SK-N-SH (cell line): ENCODE results near the gene SH3PXD2B. TPM values are rescaled to one million over a fixed set of nuclear protein-coding genes. Genes with fewer than 3 reads are reported as not detected.

Experiments used
- CTCF ChIA-PET: fragments of 300-600, 350-600 bp; formaldehyde crosslinking; extraction: SDS; loops from one replicate; lab custom pipeline; 2021; lab: Yijun Ruan, JAX
- POLR2A ChIA-PET: fragments of 350-600 bp; sonication (Branson Sonifier 250); formaldehyde crosslinking; extraction: SDS; loops from one replicate; lab custom pipeline; 2020; ENCODE audit warnings: antibody characterized with exemption, inconsistent platforms; lab: Yijun Ruan, JAX
- DNase-seq: peaks from one replicate; pipeline ENCODE4 v3.0.0; 2012
- H2AFZ ChIP-seq: fragments of 200-600 bp; sonication (generic); 2 replicates; pipeline ENCODE4 v1.8.1; 2016; ENCODE audit warnings: antibody characterized with exemption, mild to moderate bottlenecking, low read depth
- H3F3A ChIP-seq: fragments of 200-600 bp; sonication (generic); replicated peaks from 2 replicates; pipeline ENCODE3; 2016; ENCODE audit warnings: antibody characterized with exemption, mild to moderate bottlenecking; ENCODE audit not compliant: insufficient read depth
- H3K27ac ChIP-seq, 2 experiments: fragments of 200-500 bp in 1 of 2; fragments of 200-600 bp in 1 of 2; sonication (Bioruptor generic) in 1 of 2; sonication (generic), shearing (Covaris generic) in 1 of 2; 2 replicates each; pipeline versions ENCODE4 v1.5.1 to v1.6.1; 2014 to 2016; ENCODE audit warnings: low read depth in 2 of 2, inconsistent platforms in 1 of 2, low read length in 1 of 2, mild to moderate bottlenecking in 1 of 2, mixed read lengths in 1 of 2
- H3K27me3 ChIP-seq: fragments of 200-600 bp; sonication (generic), shearing (Covaris generic); 2 replicates; pipeline ENCODE4 v1.6.1; 2016; ENCODE audit warnings: mixed run types; ENCODE audit not compliant: insufficient read depth
- H3K36me3 ChIP-seq, 2 experiments: fragments of 200-500 bp in 1 of 2; fragments of 200-600 bp in 1 of 2; sonication (Bioruptor generic) in 1 of 2; sonication (generic) in 1 of 2; replicated peaks in 1 of 2; 2 replicates each; pipeline versions ENCODE3 to v1.5.1; 2014 to 2016; ENCODE audit warnings: low read length in 1 of 2, mild to moderate bottlenecking in 1 of 2; ENCODE audit not compliant: insufficient read depth in 2 of 2, control insufficient read depth in 1 of 2
- H3K4me1 ChIP-seq, 2 experiments: fragments of 200-500 bp in 1 of 2; fragments of 200-600 bp in 1 of 2; sonication (Bioruptor generic) in 1 of 2; sonication (generic), shearing (Covaris generic) in 1 of 2; 2 replicates each; pipeline versions ENCODE4 v1.5.1 to v1.6.1; 2014 to 2016; ENCODE audit warnings: low read depth in 1 of 2, low read length in 1 of 2, mixed run types in 1 of 2; ENCODE audit not compliant: insufficient read depth in 2 of 2, control insufficient read depth in 1 of 2
- H3K4me2 ChIP-seq: fragments of 200-600 bp; sonication (generic), shearing (Covaris generic); 2 replicates; pipeline ENCODE4 v1.6.1; 2017; ENCODE audit warnings: mixed run types
- H3K4me3 ChIP-seq, 2 experiments: fragments of 200-500 bp in 1 of 2; fragments of 200-600 bp in 1 of 2; sonication (Bioruptor generic) in 1 of 2; sonication (generic), shearing (Covaris generic) in 1 of 2; 2 replicates each; pipeline versions ENCODE4 v1.5.1 to v1.8.1; 2014 to 2016; ENCODE audit warnings: low read depth in 2 of 2, inconsistent platforms in 1 of 2, low read length in 1 of 2, mild to moderate bottlenecking in 1 of 2, mixed read lengths in 1 of 2, moderate library complexity in 1 of 2
- H3K79me2 ChIP-seq: fragments of 200-600 bp; sonication (generic); 2 replicates; pipeline ENCODE4 v1.8.1; 2017; ENCODE audit warnings: mild to moderate bottlenecking; ENCODE audit not compliant: insufficient read depth
- H3K9ac ChIP-seq: fragments of 200-600 bp; sonication (generic); 2 replicates; pipeline ENCODE4 v1.6.1; 2017; ENCODE audit warnings: mixed run types
- H3K9me2 ChIP-seq: fragments of 200-600 bp; sonication (generic); 2 replicates; pipeline ENCODE4 v1.6.1; 2017; ENCODE audit warnings: mixed run types
- H3K9me3 ChIP-seq: fragments of 200-600 bp; sonication (generic); 2 replicates; pipeline ENCODE4 v1.6.1; 2017; ENCODE audit warnings: mixed run types, mild to moderate bottlenecking, moderate library complexity
- H4K20me1 ChIP-seq: fragments of 200-600 bp; sonication (generic); 2 replicates; pipeline ENCODE4 v1.6.1; 2017; ENCODE audit warnings: mild to moderate bottlenecking, mixed run types; ENCODE audit not compliant: insufficient read depth
- CHD2 ChIP-seq: fragments of 150-350 bp; IDR thresholded peaks from 2 replicates; pipeline ENCODE4 v1.6.1; 2018; ENCODE audit warnings: low read length; ENCODE audit not compliant: partially characterized antibody
- FOXJ3 ChIP-seq: sonication (generic); formaldehyde crosslinking; IDR thresholded peaks from 2 replicates; pipeline ENCODE4 v1.5.1; 2020; ENCODE audit warnings: mild to moderate bottlenecking, missing genetic modification reagents
- MXI1 ChIP-seq: IDR thresholded peaks from 2 replicates; pipeline ENCODE4 v1.6.1; 2012; ENCODE audit warnings: mild to moderate bottlenecking, low read depth, low read length, improper control_type of control experiment
- SMC3 ChIP-seq: IDR thresholded peaks from 2 replicates; pipeline ENCODE4 v1.6.1; 2012; ENCODE audit warnings: low read depth, low read length, improper control_type of control experiment
- TAF1 ChIP-seq: IDR thresholded peaks from 2 replicates; pipeline ENCODE4 v1.6.1; 2012; ENCODE audit warnings: low read depth, mild to moderate bottlenecking, low read length, moderate library complexity, borderline replicate concordance
- YY1 ChIP-seq: IDR thresholded peaks from 2 replicates; pipeline ENCODE4 v1.4.0; 2012; ENCODE audit warnings: low read depth, mild to moderate bottlenecking
- WGBS: methylation state at CpG from one replicate; pipeline ENCODE4 v1.1.6; 2017; ENCODE audit warnings: low lambda C conversion rate; 5-methylcytosine and 5-hydroxymethylcytosine counted together
- polyA plus RNA-seq, 3 experiments: library from polyadenylated mRNA; depleted of rRNA; stranded (reverse); fragments of >200 nt; gene quantifications; 2 replicates each; pipeline ENCODE4 v1.2.3, GENCODE V29; 2012
- TF ChIP-seq, protein P1 (sequence below): IDR thresholded peaks from 2 replicates; pipeline ENCODE4 v1.4.0; 2012; ENCODE audit warnings: low read depth
- TF ChIP-seq, protein P2 (sequence below): IDR thresholded peaks from 2 replicates; pipeline ENCODE4 v1.6.1; 2012; ENCODE audit warnings: mild to moderate bottlenecking, low read depth, low read length, moderate library complexity
- TF ChIP-seq, protein P3 (sequence below): IDR thresholded peaks from 2 replicates; pipeline ENCODE4 v1.4.0; 2012; ENCODE audit warnings: low read depth, borderline replicate concordance

SH3PXD2B gene
- polyA plus RNA-seq, 1 of the 3 experiments (the other 2 are of a cell fraction): 15.0 TPM

DNA sequence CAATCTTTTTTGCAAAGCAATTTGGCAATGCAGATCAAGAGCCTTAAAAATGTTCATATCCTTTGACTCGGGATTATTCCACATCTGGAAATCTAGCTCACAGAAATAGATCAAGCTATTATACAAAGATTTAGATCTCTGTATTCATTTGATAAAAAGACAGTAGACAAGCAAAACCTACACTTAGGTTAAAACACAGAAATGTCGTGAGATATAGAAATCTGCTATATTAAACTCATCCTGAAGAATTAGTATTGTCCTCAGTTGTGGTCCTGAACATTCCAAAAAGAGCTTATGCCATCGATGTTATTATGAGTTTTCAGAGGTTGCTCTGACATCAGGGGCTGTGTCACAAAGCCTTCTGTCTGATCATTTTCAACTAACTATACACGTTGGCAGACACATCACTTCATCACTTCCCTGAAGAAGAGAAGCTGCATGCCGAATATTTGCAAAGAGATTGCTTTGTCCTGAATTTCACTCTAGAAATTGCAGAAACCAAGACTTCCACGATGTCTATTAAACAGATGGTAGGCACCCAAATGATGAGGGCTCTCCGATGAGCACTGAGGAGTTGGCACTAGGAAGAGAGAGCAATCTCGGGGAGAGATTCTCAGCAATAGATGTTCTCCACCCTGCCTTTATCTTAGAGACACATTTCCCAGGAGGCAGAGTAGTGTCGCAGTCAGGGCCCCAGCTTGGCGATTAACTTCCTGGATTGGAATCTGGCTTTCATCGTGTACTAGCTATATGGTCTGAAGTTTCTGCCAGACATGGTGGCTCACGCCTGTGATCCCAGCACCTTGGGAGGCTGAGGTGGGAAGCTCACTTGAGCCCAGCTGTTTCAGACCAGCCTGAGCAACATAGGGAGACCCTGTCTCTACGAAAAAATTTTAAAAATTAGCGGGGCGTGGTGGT, 168.8 kb downstream of the SH3PXD2B start:
- TF ChIP-seq MXI1 (no peak), SMC3 (no peak)
- TF ChIP-seq, protein P1, sequence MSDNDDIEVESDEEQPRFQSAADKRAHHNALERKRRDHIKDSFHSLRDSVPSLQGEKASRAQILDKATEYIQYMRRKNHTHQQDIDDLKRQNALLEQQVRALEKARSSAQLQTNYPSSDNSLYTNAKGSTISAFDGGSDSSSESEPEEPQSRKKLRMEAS: no peak
- H3K27ac ChIP-seq: no peak overlapping the region
- peaks cover 14% of the 10 kb centered on the region for H3F3A ChIP-seq
- peaks cover 27% of the 10 kb centered on the region for H4K20me1 ChIP-seq
- WGBS: 84% methylated on average over 15 of the region's 15 CpGs
- H3K9me3 ChIP-seq: no peaks in the 10 kb centered on the region
- no peak overlapping the region; the same call in 1 of the 2 replicates for H3K9ac ChIP-seq
- H3K36me3 ChIP-seq: peaks cover 0 to 3% of the 10 kb centered on the region in 2 experiments
- ChIA-PET POLR2A (no interaction called here), CTCF (interaction anchor here (0.5 to 2.2 kb wide), 6 partner anchors 8 to 647 kb away, joined by 3 to 13 read pairs (median 4); partner anchors contain the start of gene STK10)
- peak overlapping the region; percentile 95; the same call in 1 of the 2 replicates for H2AFZ ChIP-seq
- H3K27me3 ChIP-seq: no peaks in the 10 kb centered on the region
- H3K9me2 ChIP-seq: no peaks in the 10 kb centered on the region
- no peak overlapping the region; a peak in 1 of 4 replicates for H3K4me3 ChIP-seq
- peaks cover 29% of the 10 kb centered on the region for H3K79me2 ChIP-seq
- DNase-seq: no peak
- H3K4me2 ChIP-seq: no peak overlapping the region
- H3K4me1 ChIP-seq: peaks cover 5 to 8% of the 10 kb centered on the region in 2 experiments; a peak in 3 of 4 replicates

DNA sequence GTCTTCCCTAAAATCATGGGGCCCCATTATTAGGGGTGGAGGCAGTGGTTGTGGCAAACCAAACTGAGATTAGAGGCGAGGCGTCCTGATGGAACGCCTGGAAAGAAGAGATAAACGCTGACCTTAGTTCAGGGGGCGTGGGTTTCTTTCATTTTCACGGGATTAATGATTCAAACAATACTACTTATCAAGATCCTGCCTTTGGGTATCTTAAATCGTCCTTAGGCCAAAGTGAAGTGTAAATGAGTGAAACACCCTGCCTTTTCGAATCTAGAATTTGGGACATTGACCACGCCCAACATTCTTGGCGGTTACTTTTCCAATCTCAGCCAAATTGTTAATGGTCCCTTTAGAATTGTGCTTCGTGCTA, 169.7 kb downstream of the SH3PXD2B start:
- Histone ChIP-seq H3K9me3 (no peaks in the 10 kb centered on the region), H3K36me3 (peaks cover 0 to 3% of the 10 kb centered on the region in 2 experiments), H3K4me1 (peaks cover 5 to 8% of the 10 kb centered on the region in 2 experiments; a peak in 3 of 4 replicates), H4K20me1 (peaks cover 36% of the 10 kb centered on the region), H3K9me2 (no peaks in the 10 kb centered on the region), H3K27me3 (no peaks in the 10 kb centered on the region), H3K4me2 (peak overlapping the region; percentile 94), H3F3A (peaks cover 14% of the 10 kb centered on the region), H3K4me3 (peak overlapping the region; percentile 74 to 77), H3K79me2 (peaks cover 38% of the 10 kb centered on the region), H3K27ac (peak overlapping the region; percentile 58 to 86), H2AFZ (peak overlapping the region; percentile 95), H3K9ac (peak overlapping the region; percentile 84)
- 26% methylated on average over 11 of the region's 11 CpGs for WGBS
- ChIA-PET POLR2A (no interaction called here), CTCF (interaction anchor here (0.6 to 2.2 kb wide), 4 partner anchors 9 to 178 kb away, joined by 3 to 13 read pairs (median 6); partner anchors contain the start of gene STK10)
- TF ChIP-seq MXI1 (peak; percentile 9; the same call in 1 of the 2 replicates), TAF1 (no peak), YY1 (0 out of 2 replicates have a peak, but pooled peaks have one; percentile 11), CHD2 (no peak), FOXJ3 (CRISPR knock-in tag) (no peak)
- TF ChIP-seq, protein P1: no peak
- TF ChIP-seq, protein P2, sequence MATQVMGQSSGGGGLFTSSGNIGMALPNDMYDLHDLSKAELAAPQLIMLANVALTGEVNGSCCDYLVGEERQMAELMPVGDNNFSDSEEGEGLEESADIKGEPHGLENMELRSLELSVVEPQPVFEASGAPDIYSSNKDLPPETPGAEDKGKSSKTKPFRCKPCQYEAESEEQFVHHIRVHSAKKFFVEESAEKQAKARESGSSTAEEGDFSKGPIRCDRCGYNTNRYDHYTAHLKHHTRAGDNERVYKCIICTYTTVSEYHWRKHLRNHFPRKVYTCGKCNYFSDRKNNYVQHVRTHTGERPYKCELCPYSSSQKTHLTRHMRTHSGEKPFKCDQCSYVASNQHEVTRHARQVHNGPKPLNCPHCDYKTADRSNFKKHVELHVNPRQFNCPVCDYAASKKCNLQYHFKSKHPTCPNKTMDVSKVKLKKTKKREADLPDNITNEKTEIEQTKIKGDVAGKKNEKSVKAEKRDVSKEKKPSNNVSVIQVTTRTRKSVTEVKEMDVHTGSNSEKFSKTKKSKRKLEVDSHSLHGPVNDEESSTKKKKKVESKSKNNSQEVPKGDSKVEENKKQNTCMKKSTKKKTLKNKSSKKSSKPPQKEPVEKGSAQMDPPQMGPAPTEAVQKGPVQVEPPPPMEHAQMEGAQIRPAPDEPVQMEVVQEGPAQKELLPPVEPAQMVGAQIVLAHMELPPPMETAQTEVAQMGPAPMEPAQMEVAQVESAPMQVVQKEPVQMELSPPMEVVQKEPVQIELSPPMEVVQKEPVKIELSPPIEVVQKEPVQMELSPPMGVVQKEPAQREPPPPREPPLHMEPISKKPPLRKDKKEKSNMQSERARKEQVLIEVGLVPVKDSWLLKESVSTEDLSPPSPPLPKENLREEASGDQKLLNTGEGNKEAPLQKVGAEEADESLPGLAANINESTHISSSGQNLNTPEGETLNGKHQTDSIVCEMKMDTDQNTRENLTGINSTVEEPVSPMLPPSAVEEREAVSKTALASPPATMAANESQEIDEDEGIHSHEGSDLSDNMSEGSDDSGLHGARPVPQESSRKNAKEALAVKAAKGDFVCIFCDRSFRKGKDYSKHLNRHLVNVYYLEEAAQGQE: no peak
- TF ChIP-seq, protein P3, sequence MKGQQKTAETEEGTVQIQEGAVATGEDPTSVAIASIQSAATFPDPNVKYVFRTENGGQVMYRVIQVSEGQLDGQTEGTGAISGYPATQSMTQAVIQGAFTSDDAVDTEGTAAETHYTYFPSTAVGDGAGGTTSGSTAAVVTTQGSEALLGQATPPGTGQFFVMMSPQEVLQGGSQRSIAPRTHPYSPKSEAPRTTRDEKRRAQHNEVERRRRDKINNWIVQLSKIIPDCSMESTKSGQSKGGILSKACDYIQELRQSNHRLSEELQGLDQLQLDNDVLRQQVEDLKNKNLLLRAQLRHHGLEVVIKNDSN: no peak
- no peak for DNase-seq
